ENCODE results near the gene POFUT1. TPM values are rescaled to one million over a fixed set of nuclear protein-coding genes. Genes with fewer than 3 reads are reported as not detected.

POFUT1 gene
- total RNA-seq, 1 experiment from 2014 or later, result 51.3 TPM

GRCh38 chr20:32213870-32214269, 6.2 kb downstream of the POFUT1 start:
- H3F3A ChIP-seq (ENCODE audit: insufficient read depth, low read depth), result peaks cover 6% of the 10 kb centered on the region; the same call in 1 of the 2 replicates
- H3K4me2 ChIP-seq, result no peak overlapping the region
- H3K36me3 ChIP-seq (ENCODE audit: low read depth), result peaks cover 16% of the 10 kb centered on the region
- H3K4me1 ChIP-seq (replicated peaks; ENCODE audit: insufficient read depth), result peaks cover 5% of the 10 kb centered on the region; the same call in 1 of the 2 replicates
- H3K27me3 ChIP-seq (ENCODE audit: insufficient read depth, low read depth), result no peaks in the 10 kb centered on the region
- no TSS peak for BruUV-seq (replicated peaks)
- no peak overlapping the region for H3K4me3 ChIP-seq
- TF ChIP-seq EZH2 (IDR thresholded peaks at IDR 0.05; ENCODE audit: low read depth), result no peak
- no peak for TF ChIP-seq CTCF (conservative IDR thresholded peaks at IDR 0.05)
- H3K9me3 ChIP-seq (ENCODE audit: insufficient read depth, low read depth), result no peaks in the 10 kb centered on the region
- no peak overlapping the region for H3K27ac ChIP-seq
- intact Hi-C loops (cut with micrococcal nuclease; ENCODE audit: unreplicated experiment), result no loop called here
- peaks cover 14% of the 10 kb centered on the region for H3K79me2 ChIP-seq (ENCODE audit: low read depth)
- no peaks in the 10 kb centered on the region; the same call in 1 of the 2 replicates for H4K20me1 ChIP-seq (ENCODE audit: insufficient read depth)
- POLR2A ChIA-PET (ENCODE audit: unreplicated experiment), result interaction anchor here (0.7 kb wide), 1 partner anchor 14 kb away, joined by 18 read pairs; no protein-coding TSS in a partner anchor
- DNase-seq, result no peak
- no peaks in the 10 kb centered on the region for H3K9me2 ChIP-seq (ENCODE audit: insufficient read depth)
- no peak overlapping the region for H2AFZ ChIP-seq
- CTCF ChIA-PET, result interaction anchor here (0.7 kb wide), 1 partner anchor 45 kb away, joined by 3 read pairs; no protein-coding TSS in a partner anchor

GRCh38 chr20:32215147-32215546, 7.5 kb downstream of the POFUT1 start:
- Histone ChIP-seq H3K9me2 (ENCODE audit: insufficient read depth) (no peaks in the 10 kb centered on the region), H3F3A (ENCODE audit: insufficient read depth, low read depth) (no peaks in the 10 kb centered on the region), H4K20me1 (ENCODE audit: insufficient read depth) (no peaks in the 10 kb centered on the region; the same call in 1 of the 2 replicates), H3K27ac (no peak overlapping the region), H3K9me3 (ENCODE audit: insufficient read depth, low read depth) (no peaks in the 10 kb centered on the region), H3K4me3 (no peak overlapping the region), H3K4me1 (replicated peaks; ENCODE audit: insufficient read depth) (no peaks in the 10 kb centered on the region), H3K27me3 (ENCODE audit: insufficient read depth, low read depth) (no peaks in the 10 kb centered on the region), H2AFZ (no peak overlapping the region), H3K4me2 (no peak overlapping the region), H3K79me2 (ENCODE audit: low read depth) (peaks cover 1% of the 10 kb centered on the region; the same call in 1 of the 2 replicates), H3K36me3 (ENCODE audit: low read depth) (peaks cover 14% of the 10 kb centered on the region)
- intact Hi-C loops (cut with micrococcal nuclease; ENCODE audit: unreplicated experiment), result no loop called here
- BruUV-seq (replicated peaks), result no TSS peak
- DNase-seq, result no peak
- TF ChIP-seq EZH2 (IDR thresholded peaks at IDR 0.05; ENCODE audit: low read depth), result no peak
- TF ChIP-seq CTCF (conservative IDR thresholded peaks at IDR 0.05), result no peak
- ChIA-PET CTCF (no interaction called here), POLR2A (ENCODE audit: unreplicated experiment) (no interaction called here)

GRCh38 chr20:32215729-32216128, 8.0 kb downstream of the POFUT1 start:
- Histone ChIP-seq H3K9me2 (ENCODE audit: insufficient read depth) (no peaks in the 10 kb centered on the region), H3K4me3 (no peak overlapping the region), H4K20me1 (ENCODE audit: insufficient read depth) (no peaks in the 10 kb centered on the region; the same call in 1 of the 2 replicates), H3K9me3 (ENCODE audit: insufficient read depth, low read depth) (no peaks in the 10 kb centered on the region), H3K4me1 (replicated peaks; ENCODE audit: insufficient read depth) (no peaks in the 10 kb centered on the region), H3K27ac (no peak overlapping the region), H3K4me2 (no peak overlapping the region), H3K27me3 (ENCODE audit: insufficient read depth, low read depth) (no peaks in the 10 kb centered on the region), H3K36me3 (ENCODE audit: low read depth) (peaks cover 11% of the 10 kb centered on the region), H3F3A (ENCODE audit: insufficient read depth, low read depth) (no peaks in the 10 kb centered on the region), H3K79me2 (ENCODE audit: low read depth) (no peaks in the 10 kb centered on the region), H2AFZ (no peak overlapping the region)
- BruUV-seq (replicated peaks), result no TSS peak
- no peak for DNase-seq
- ChIA-PET POLR2A (ENCODE audit: unreplicated experiment) (no interaction called here), CTCF (no interaction called here)
- intact Hi-C loops (cut with micrococcal nuclease; ENCODE audit: unreplicated experiment), result no loop called here
- TF ChIP-seq EZH2 (IDR thresholded peaks at IDR 0.05; ENCODE audit: low read depth) (no peak), CTCF (conservative IDR thresholded peaks at IDR 0.05) (no peak)

Measured in PC-9 (cell line).